Activated CD4-positive, CD25-positive, alpha-beta regulatory T cell treated with anti-CD3 and anti-CD28 coated beads, Interleukin-2, amount 50 U/mL, for 16 hours (primary cell): ENCODE results near the gene PDXK.

Experiments used
- DNase-seq: peaks from one replicate; pipeline ENCODE4 v3.0.0-alpha.2; 2020; ENCODE audit warnings: low read depth, low spot score

Gene PDXK

GRCh38 chr21:43762303-43763128 is 43.6 kb downstream of the PDXK start:
- no peak for DNase-seq

GRCh38 chr21:43763901-43764523 is 45.1 kb downstream of the PDXK start:
- no peak for DNase-seq

GRCh38 chr21:43764576-43765495 is 45.9 kb downstream of the PDXK start:
- DNase-seq, result no peak

- DNase-seq, result no peak
Measured at GRCh38 chr21:43766734-43767497, 48.0 kb downstream of the PDXK start.

GRCh38 chr21:43767498-43767983 is 48.6 kb downstream of the PDXK start:
- DNase-seq, result no peak

GRCh38 chr21:43767984-43768867 is 49.3 kb downstream of the PDXK start:
- DNase-seq, result no peak

GRCh38 chr21:43768868-43769167 is 49.9 kb downstream of the PDXK start:
- no peak for DNase-seq

- DNase-seq, result no peak
Measured at GRCh38 chr21:43769325-43769958, 50.5 kb downstream of the PDXK start.

- DNase-seq, result no peak
Measured at GRCh38 chr21:43770066-43770655, 51.2 kb downstream of the PDXK start.

GRCh38 chr21:43771199-43771675 is 52.3 kb downstream of the PDXK start:
- no peak for DNase-seq

- DNase-seq, result no peak
Measured at GRCh38 chr21:43771698-43772424, 52.9 kb downstream of the PDXK start.

- DNase-seq, result no peak
Measured at GRCh38 chr21:43772425-43772821, 53.5 kb downstream of the PDXK start.

GRCh38 chr21:43774163-43774562 is 55.2 kb downstream of the PDXK start:
- no peak for DNase-seq

- no peak for DNase-seq
Measured at GRCh38 chr21:43775190-43775589, 56.3 kb downstream of the PDXK start.

- DNase-seq, result peak; percentile 61
Measured at GRCh38 chr21:43775795-43776430, 57.0 kb downstream of the PDXK start, which contains the start of gene CSTB. Gene CSTB (minus strand): TSS chr21:43776308. CDS start chr21:43776269, 39 bp downstream.

GRCh38 chr21:43777953-43778352 is 59.0 kb downstream of the PDXK start:
- DNase-seq, result no peak

- DNase-seq, result no peak
Measured at GRCh38 chr21:43778469-43779335, 59.8 kb downstream of the PDXK start.
